IgD-negative memory B cell (primary cell): Measurements from ENCODE around the gene PER1. TPM values are rescaled to one million over a fixed set of nuclear protein-coding genes. Genes with fewer than 3 reads are reported as not detected.

Source experiments
- H3K27ac Mint-ChIP-seq, 3 donors: one replicate each; pipeline ENCODE4 v1.8.0; 2020 to 2022; ENCODE audit warnings: mild to moderate bottlenecking in 3 of 3, mixed read lengths in 3 of 3, moderate library complexity in 1 of 3
- H3K27me3 Mint-ChIP-seq: one replicate; pipeline ENCODE4 v1.8.0; 2021; ENCODE audit warnings: mixed read lengths
- H3K36me3 Mint-ChIP-seq: one replicate; pipeline ENCODE4 v1.8.0; 2020; ENCODE audit warnings: mild to moderate bottlenecking, mixed read lengths
- H3K4me1 Mint-ChIP-seq, 3 donors: one replicate each; pipeline ENCODE4 v1.8.0; 2020 to 2022; ENCODE audit warnings: mixed read lengths in 3 of 3, mild to moderate bottlenecking in 1 of 3
- H3K4me3 Mint-ChIP-seq, 4 donors: one replicate each; pipeline ENCODE4 v1.8.0; 2020 to 2022; ENCODE audit warnings: mild to moderate bottlenecking in 4 of 4, mixed read lengths in 4 of 4, moderate library complexity in 3 of 4
- H3K9me3 Mint-ChIP-seq, 3 donors: one replicate each; pipeline ENCODE4 v1.8.0; 2020 to 2021; ENCODE audit warnings: mixed read lengths in 3 of 3, mild to moderate bottlenecking in 1 of 3
- polyA plus RNA-seq: library from polyadenylated mRNA; unstranded; fragments of 300-500 nt; fragmentation: Illumina TruSeq; gene quantifications from one replicate; pipeline ENCODE4 v1.2.3, GENCODE V29; 2021

The PER1 gene
- polyA plus RNA-seq, 1 donor from 2014 or later, result 12.6 TPM

GRCh38 chr17:8151120-8151640 is 1.0 kb downstream of the PER1 start:
- Mint-ChIP-seq H3K27me3 (peaks cover 5% of the 10 kb centered on the region), H3K4me1 (peaks cover 18 to 30% (median 29%) of the 10 kb centered on the region in 3 donors), H3K27ac (peak overlapping the region in 2 of 3 donors; percentile 93 to 100), H3K4me3 (peak overlapping the region in 3 of 4 donors; percentile 90 to 95 (median 95)), H3K36me3 (peaks cover 7% of the 10 kb centered on the region), H3K9me3 (no peaks in the 10 kb centered on the region)

- peaks cover 5% of the 10 kb centered on the region for H3K27me3 Mint-ChIP-seq
- H3K36me3 Mint-ChIP-seq, result peaks cover 8% of the 10 kb centered on the region
- H3K27ac Mint-ChIP-seq, result peak overlapping the region in 2 of 3 donors; percentile 93 to 100
- H3K4me3 Mint-ChIP-seq, result peak overlapping the region in 3 of 4 donors; percentile 52 to 95 (median 95)
- peaks cover 17 to 30% (median 28%) of the 10 kb centered on the region in 3 donors for H3K4me1 Mint-ChIP-seq
- no peaks in the 10 kb centered on the region for H3K9me3 Mint-ChIP-seq
Observed at GRCh38 chr17:8150194-8151119, 1.7 kb downstream of the PER1 start.

GRCh38 chr17:8149419-8150193 is 2.6 kb downstream of the PER1 start:
- Mint-ChIP-seq H3K4me3 (peak overlapping the region; percentile 41 to 84 (median 64)), H3K27me3 (peaks cover 5% of the 10 kb centered on the region), H3K27ac (peak overlapping the region in 1 of 3 donors; percentile 84), H3K36me3 (peaks cover 8% of the 10 kb centered on the region), H3K9me3 (no peaks in the 10 kb centered on the region), H3K4me1 (peaks cover 10 to 30% (median 21%) of the 10 kb centered on the region in 3 donors)

- H3K4me3 Mint-ChIP-seq, result peak overlapping the region in 1 of 4 donors; percentile 60
- H3K9me3 Mint-ChIP-seq, result no peaks in the 10 kb centered on the region
- peaks cover 6 to 24% (median 16%) of the 10 kb centered on the region in 3 donors for H3K4me1 Mint-ChIP-seq
- peak overlapping the region in 2 of 3 donors; percentile 71 to 87 for H3K27ac Mint-ChIP-seq
- H3K27me3 Mint-ChIP-seq, result peaks cover 5% of the 10 kb centered on the region
- H3K36me3 Mint-ChIP-seq, result peaks cover 6% of the 10 kb centered on the region
Observed at GRCh38 chr17:8148560-8148959, 3.6 kb downstream of the PER1 start.

GRCh38 chr17:8147805-8148404 is 4.3 kb downstream of the PER1 start:
- peaks cover 6% of the 10 kb centered on the region for H3K36me3 Mint-ChIP-seq
- peak overlapping the region in 2 of 4 donors; percentile 51 to 60 for H3K4me3 Mint-ChIP-seq
- peaks cover 5% of the 10 kb centered on the region for H3K27me3 Mint-ChIP-seq
- no peak overlapping the region for H3K27ac Mint-ChIP-seq
- H3K9me3 Mint-ChIP-seq, result no peaks in the 10 kb centered on the region
- peaks cover 6 to 17% (median 11%) of the 10 kb centered on the region in 3 donors for H3K4me1 Mint-ChIP-seq

GRCh38 chr17:8147141-8147804 is 4.9 kb downstream of the PER1 start:
- peak overlapping the region in 2 of 4 donors; percentile 51 to 61 for H3K4me3 Mint-ChIP-seq
- peaks cover 5% of the 10 kb centered on the region for H3K27me3 Mint-ChIP-seq
- no peaks in the 10 kb centered on the region for H3K9me3 Mint-ChIP-seq
- peaks cover 6 to 12% (median 8%) of the 10 kb centered on the region in 3 donors for H3K4me1 Mint-ChIP-seq
- peak overlapping the region in 1 of 3 donors; percentile 26 for H3K27ac Mint-ChIP-seq
- peaks cover 6% of the 10 kb centered on the region for H3K36me3 Mint-ChIP-seq

- Mint-ChIP-seq H3K36me3 (peaks cover 6% of the 10 kb centered on the region), H3K27me3 (peaks cover under 1% of the 10 kb centered on the region), H3K4me3 (peak overlapping the region in 3 of 4 donors; percentile 13 to 61 (median 27)), H3K4me1 (peaks cover 3 to 8% (median 4%) of the 10 kb centered on the region in 3 donors), H3K27ac (peak overlapping the region in 1 of 3 donors; percentile 26), H3K9me3 (no peaks in the 10 kb centered on the region)
Observed at GRCh38 chr17:8146381-8147140, 5.6 kb downstream of the PER1 start.

GRCh38 chr17:8145811-8146210 is 6.4 kb downstream of the PER1 start:
- Mint-ChIP-seq H3K27ac (no peak overlapping the region), H3K4me3 (peak overlapping the region in 2 of 4 donors; percentile 45 to 61), H3K36me3 (peaks cover 6% of the 10 kb centered on the region), H3K27me3 (no peaks in the 10 kb centered on the region), H3K9me3 (no peaks in the 10 kb centered on the region), H3K4me1 (peaks cover 0 to 4% (median 2%) of the 10 kb centered on the region in 3 donors)

GRCh38 chr17:8144401-8145231 is 7.6 kb downstream of the PER1 start:
- Mint-ChIP-seq H3K9me3 (no peaks in the 10 kb centered on the region), H3K27me3 (no peaks in the 10 kb centered on the region), H3K27ac (no peak overlapping the region), H3K4me3 (peak overlapping the region in 1 of 4 donors; percentile 74), H3K4me1 (peaks cover 0 to 2% (median 2%) of the 10 kb centered on the region in 3 donors), H3K36me3 (peaks cover 6% of the 10 kb centered on the region)

- Mint-ChIP-seq H3K9me3 (no peaks in the 10 kb centered on the region), H3K4me3 (peak overlapping the region in 3 of 4 donors; percentile 30 to 74 (median 33)), H3K27ac (peak overlapping the region in 1 of 3 donors; percentile 35), H3K36me3 (peaks cover 6% of the 10 kb centered on the region), H3K4me1 (peaks cover 0 to 5% (median 2%) of the 10 kb centered on the region in 3 donors), H3K27me3 (no peaks in the 10 kb centered on the region)
Observed at GRCh38 chr17:8143581-8144400, 8.4 kb downstream of the PER1 start.

GRCh38 chr17:8142887-8143580 is 9.2 kb downstream of the PER1 start:
- Mint-ChIP-seq H3K4me3 (peak overlapping the region in 1 of 4 donors; percentile 74), H3K27ac (peak overlapping the region in 1 of 3 donors; percentile 46), H3K9me3 (no peaks in the 10 kb centered on the region), H3K4me1 (peaks cover 0 to 5% (median 2%) of the 10 kb centered on the region in 3 donors), H3K27me3 (no peaks in the 10 kb centered on the region), H3K36me3 (peaks cover 6% of the 10 kb centered on the region)
